Neural cell (in vitro differentiated cells): ENCODE results near the gene BRF1.

Experiments
- CTCF ChIP-seq: fragments of 450-650 bp; IDR thresholded peaks from 2 replicates; pipeline ENCODE4 v1.5.1; 2014; ENCODE audit warnings: antibody characterized with exemption, mild to moderate bottlenecking, moderate library complexity; ENCODE audit not compliant: poor library complexity, severe bottlenecking
- POLR2AphosphoS5 ChIP-seq: IDR thresholded peaks from 2 replicates; pipeline ENCODE4 v1.6.1; 2012
- RAD21 ChIP-seq: fragments of 450-650 bp; conservative IDR thresholded peaks from 2 replicates; pipeline ENCODE4 v1.6.1; 2014; ENCODE audit warnings: antibody characterized with exemption, mild to moderate bottlenecking, moderate library complexity

DNA sequence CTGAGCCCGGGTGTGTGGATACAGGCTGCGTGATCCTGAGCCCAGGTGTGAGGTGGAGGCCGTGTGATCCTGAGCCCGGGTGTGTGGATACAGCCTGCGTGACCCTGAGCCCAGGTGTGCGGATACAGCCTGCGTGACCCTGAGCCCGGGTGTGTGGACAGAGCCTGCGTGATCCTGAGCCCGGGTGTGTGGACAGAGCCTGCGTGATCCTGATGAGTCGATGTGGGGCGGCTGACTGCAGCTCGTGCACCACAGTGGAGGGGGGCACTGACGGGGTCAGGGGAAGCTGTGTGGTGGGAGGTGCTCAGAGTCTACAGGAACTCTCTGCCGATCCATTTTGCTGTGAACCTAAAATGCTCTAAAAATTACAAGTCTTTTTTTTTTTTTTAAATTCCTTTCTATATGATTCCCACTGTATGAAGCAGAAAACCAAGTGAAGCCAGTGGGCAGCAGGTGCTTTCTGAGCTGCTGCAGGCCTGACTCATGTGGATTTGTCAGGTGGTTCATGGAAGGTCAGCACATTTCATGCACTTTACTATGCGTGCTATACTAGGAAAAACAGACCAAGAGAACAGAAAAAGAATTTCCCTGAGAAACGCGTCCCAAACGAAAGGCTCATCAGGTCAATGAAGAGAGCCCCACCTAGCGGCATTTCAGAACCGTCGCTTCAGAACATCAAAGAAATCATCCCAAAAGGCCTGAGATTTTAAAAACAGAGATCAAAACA, 19.3 kb downstream of the BRF1 start:
- TF ChIP-seq CTCF: peak; percentile 83
- TF ChIP-seq POLR2AphosphoS5: no peak
- peak; percentile 80 for TF ChIP-seq RAD21
